Upper lobe of right lung (tissue), 1 donor: Measurements from ENCODE around the gene LDLRAP1. TPM values are rescaled to one million over a fixed set of nuclear protein-coding genes. Genes with fewer than 3 reads are reported as not detected.
A peak's percentile ranks its signal among the peaks of the same experiment; 100 is the strongest.
"Not testable (repeated sequence)": the region's sequence is repeated elsewhere in the genome, so short reads cannot be mapped to it uniquely, and the experiment has no call there.

ENCODE experiments used
- ATAC-seq: fragments of 200-7000 bp; cut with Tn5 transposase; one replicate; pipeline ENCODE4 v1.9.1; 2020; ENCODE audit warnings: mild to moderate bottlenecking, moderate library complexity
- DNase-seq: peaks from one replicate; pipeline ENCODE4 v3.0.0-alpha.2; 2020
- H3K27ac ChIP-seq: fragments of 200-600 bp; one replicate; pipeline ENCODE4 v1.8.0; 2022
- H3K27me3 ChIP-seq: fragments of 200-600 bp; one replicate; pipeline ENCODE4 v1.8.0; 2022; ENCODE audit warnings: mild to moderate bottlenecking
- H3K36me3 ChIP-seq: fragments of 200-600 bp; one replicate; pipeline ENCODE4 v1.8.0; 2022
- H3K4me1 ChIP-seq: fragments of 200-600 bp; one replicate; pipeline ENCODE4 v1.8.0; 2022
- H3K4me3 ChIP-seq: fragments of 200-600 bp; one replicate; pipeline ENCODE4 v1.8.0; 2022; ENCODE audit warnings: mild to moderate bottlenecking
- H3K9me3 ChIP-seq: fragments of 200-600 bp; one replicate; pipeline ENCODE4 v1.8.0; 2022
- CTCF ChIP-seq: fragments of 200-600 bp; IDR thresholded peaks from one replicate; pipeline ENCODE4 v1.8.0; 2022; ENCODE audit warnings: antibody characterized with exemption
- intact Hi-C: fragments of 100-400 bp; cut with DNase I; formaldehyde crosslinking; loops from one replicate; pipeline ENCODE4 v1.11.0; 2022
- total RNA-seq: library from RNA; stranded (reverse); fragmentation: NEBNext Ultra II Directional; extraction: Animal tissue kit (Norgen Biotek cat#: 25700); gene quantifications from one replicate; pipeline ENCODE4 v1.2.1, GENCODE V29; 2021
- donor health status: DM: no; HTN: yes; CAD: no; lungs with severe emphysema.

LDLRAP1 gene
- total RNA-seq, 1 donor from 2014 or later = 35.1 TPM

DNA sequence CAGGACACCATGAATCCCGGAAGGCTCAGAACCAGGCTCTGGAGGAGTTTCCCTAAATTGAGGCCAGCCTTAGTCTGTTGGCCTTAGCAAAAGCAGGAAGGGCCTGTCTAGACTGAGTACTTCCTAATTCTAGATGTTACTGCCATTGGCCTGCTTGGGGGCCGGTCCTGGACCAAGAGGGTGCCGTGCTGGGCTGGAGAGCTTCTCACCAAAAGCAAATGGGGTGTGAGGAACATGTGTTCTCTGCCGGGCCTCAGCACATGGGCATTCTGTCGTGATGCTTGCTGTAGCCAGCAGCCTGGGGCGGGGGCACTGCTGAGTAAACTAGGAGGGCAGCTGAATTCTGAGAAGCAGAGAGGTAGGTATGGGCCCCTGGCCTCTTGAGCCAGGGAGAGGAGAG, 37.5 kb downstream of the LDLRAP1 start:
- DNase-seq = no peak
- no peak overlapping the region for H3K4me3 ChIP-seq
- H3K27me3 ChIP-seq = no peaks in the 10 kb centered on the region
- H3K36me3 ChIP-seq = no peaks in the 10 kb centered on the region
- peak; percentile 75 for ATAC-seq
- intact Hi-C loops = no loop called here
- TF ChIP-seq CTCF = no peak
- H3K27ac ChIP-seq = peak overlapping the region; percentile 20
- peaks cover 9% of the 10 kb centered on the region for H3K4me1 ChIP-seq
- H3K9me3 ChIP-seq = no peaks in the 10 kb centered on the region

DNA sequence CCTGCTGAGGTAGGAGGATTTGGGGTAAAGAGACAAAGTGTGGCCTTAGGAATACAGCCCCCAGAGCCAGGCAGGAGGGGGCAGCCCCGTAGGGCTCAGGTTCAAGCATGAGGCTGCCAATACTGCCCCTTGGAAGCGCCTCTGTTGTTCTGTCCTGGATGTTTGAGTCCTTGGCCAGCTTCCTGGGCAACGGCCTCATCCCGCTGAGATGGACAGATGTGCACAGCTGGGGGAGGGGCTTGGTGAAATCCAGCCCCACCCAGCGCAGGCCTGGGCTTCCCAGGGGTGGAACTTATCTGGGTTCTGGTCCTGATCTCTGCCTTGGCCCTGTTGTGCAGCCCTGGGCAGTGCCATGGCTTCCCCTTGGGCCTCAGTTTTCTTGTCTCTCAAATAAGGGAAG, 38.4 kb downstream of the LDLRAP1 start:
- peak overlapping the region; percentile 20 for H3K27ac ChIP-seq
- peaks cover 9% of the 10 kb centered on the region for H3K4me1 ChIP-seq
- DNase-seq (no peak), ATAC-seq (no peak)
- H3K36me3 ChIP-seq = no peaks in the 10 kb centered on the region
- no peaks in the 10 kb centered on the region for H3K27me3 ChIP-seq
- no peak for TF ChIP-seq CTCF
- intact Hi-C loops = no loop called here
- no peak overlapping the region for H3K4me3 ChIP-seq
- no peaks in the 10 kb centered on the region for H3K9me3 ChIP-seq

DNA sequence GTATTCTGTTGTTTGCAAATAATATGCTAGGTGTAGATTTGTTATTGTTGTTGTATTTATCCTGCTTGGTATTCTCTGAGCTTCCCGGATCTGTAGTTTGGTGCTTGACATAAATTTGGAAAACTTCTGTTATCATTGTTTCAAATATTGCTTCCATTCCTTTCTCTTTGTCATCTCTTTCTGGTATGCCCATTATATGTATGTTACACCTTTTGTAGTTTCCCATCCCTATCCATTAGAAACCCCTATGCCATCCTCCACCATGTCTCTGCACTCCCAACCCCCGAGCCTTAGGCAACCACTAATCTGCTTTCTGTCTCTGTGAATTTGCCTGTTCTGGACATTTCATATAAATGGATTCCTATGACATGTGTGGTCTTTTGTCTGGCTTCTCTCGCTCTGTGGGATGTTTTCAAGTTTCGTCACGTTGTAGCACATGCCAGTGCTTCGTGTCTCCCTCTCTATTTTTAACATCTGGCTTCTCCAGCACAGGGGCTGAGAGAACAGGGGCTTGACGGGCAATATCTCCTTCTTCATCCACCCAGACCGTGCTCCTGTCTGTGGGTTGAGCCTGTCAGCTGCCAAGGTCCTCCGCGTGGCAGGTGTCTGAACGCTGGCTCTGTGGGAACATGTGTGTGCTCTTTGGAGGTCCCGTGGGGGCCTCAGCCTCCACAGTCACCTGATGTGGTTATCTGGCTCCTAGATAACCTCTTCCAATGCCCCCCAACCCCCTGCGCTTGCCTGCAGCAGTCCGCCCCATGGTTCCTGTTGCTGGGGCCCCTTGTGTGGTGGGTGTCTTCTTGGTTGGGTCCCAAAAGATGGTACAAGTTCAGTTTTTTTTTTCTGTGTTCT, 40.3 kb downstream of the LDLRAP1 start:
- TF ChIP-seq CTCF = no peak
- Histone ChIP-seq H3K4me1 (peaks cover 9% of the 10 kb centered on the region), H3K9me3 (no peaks in the 10 kb centered on the region), H3K36me3 (no peaks in the 10 kb centered on the region), H3K27ac (no peak overlapping the region), H3K4me3 (no peak overlapping the region), H3K27me3 (no peaks in the 10 kb centered on the region)
- no peak for DNase-seq
- no peak for ATAC-seq
- intact Hi-C loops = no loop called here

DNA sequence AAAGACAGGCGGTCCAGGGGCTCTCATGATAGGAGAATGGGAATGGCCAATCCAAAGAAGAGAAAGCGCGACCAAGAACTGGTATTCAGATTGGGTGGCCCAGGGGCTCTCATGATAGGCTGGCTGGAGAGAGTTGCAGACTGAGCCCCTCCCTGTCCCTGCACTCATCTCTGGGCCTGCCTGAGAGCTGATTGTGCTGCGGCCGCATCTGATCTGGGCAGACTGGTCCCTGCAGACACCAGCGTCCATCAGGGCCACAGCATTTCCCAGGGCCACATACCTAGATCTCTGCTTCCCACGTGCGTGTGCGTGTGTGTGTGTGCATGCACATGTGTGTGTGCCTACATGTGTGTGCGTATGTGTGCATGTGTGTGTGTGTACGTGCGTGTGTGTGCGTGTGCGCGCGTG, 42.8 kb downstream of the LDLRAP1 start:
- intact Hi-C loops = no loop called here

GRCh38 chr1:25587290-25587689, 43.9 kb downstream of the LDLRAP1 start:
- no peaks in the 10 kb centered on the region for H3K27me3 ChIP-seq
- no peak overlapping the region for H3K27ac ChIP-seq
- H3K9me3 ChIP-seq = no peaks in the 10 kb centered on the region
- ATAC-seq (no peak), DNase-seq (no peak)
- no peak overlapping the region for H3K4me3 ChIP-seq
- TF ChIP-seq CTCF = no peak
- H3K4me1 ChIP-seq = peaks cover 14% of the 10 kb centered on the region
- H3K36me3 ChIP-seq = no peaks in the 10 kb centered on the region
- intact Hi-C loops = no loop called here

More for the DNA sequence above, 42.8 kb downstream of the LDLRAP1 start:
- ATAC-seq (no peak), DNase-seq (no peak)
- H3K27me3 ChIP-seq = no peaks in the 10 kb centered on the region
- H3K4me3 ChIP-seq = no peak overlapping the region
- no peaks in the 10 kb centered on the region for H3K36me3 ChIP-seq
- TF ChIP-seq CTCF = no peak
- H3K27ac ChIP-seq = no peak overlapping the region
- H3K9me3 ChIP-seq = no peaks in the 10 kb centered on the region
- H3K4me1 ChIP-seq = peaks cover 14% of the 10 kb centered on the region

GRCh38 chr1:25588224-25588623, 44.8 kb downstream of the LDLRAP1 start:
- H3K36me3 ChIP-seq, DNase-seq, H3K4me3 ChIP-seq, ATAC-seq, H3K27ac ChIP-seq, H3K9me3 ChIP-seq, H3K27me3 ChIP-seq, intact Hi-C loops: not testable (repeated sequence)
- peaks cover 14% of the 10 kb centered on the region for H3K4me1 ChIP-seq

DNA sequence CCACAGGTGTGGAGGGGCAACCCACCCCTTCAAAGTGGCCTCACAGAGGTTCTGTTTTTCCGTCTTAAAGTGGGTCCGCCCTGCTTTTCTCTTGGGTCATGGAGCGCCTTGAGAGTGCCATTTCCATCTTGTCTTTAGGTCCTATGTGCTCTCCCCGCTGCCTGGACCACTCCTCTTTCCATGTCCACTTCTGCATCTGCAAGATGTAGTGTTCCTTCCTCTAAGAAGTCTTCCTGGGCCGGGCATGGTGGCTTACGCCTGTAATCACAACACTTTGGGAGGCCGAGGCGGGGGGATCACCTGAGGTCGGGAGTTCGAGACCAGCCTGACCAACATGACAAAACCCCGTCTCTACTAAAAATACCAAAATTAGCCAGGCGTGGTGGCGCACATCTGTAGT, 45.4 kb downstream of the LDLRAP1 start:
- not testable (repeated sequence) for H3K36me3 ChIP-seq, H3K27ac ChIP-seq
- peaks cover 14% of the 10 kb centered on the region for H3K4me1 ChIP-seq

More for the DNA sequence above, 45.4 kb downstream of the LDLRAP1 start:
- intact Hi-C loops, H3K9me3 ChIP-seq, DNase-seq, H3K27me3 ChIP-seq, ATAC-seq, H3K4me3 ChIP-seq: not testable (repeated sequence)
